Measurements from ENCODE around the gene PFN2.
A peak's percentile ranks its signal among the peaks of the same experiment; 100 is the strongest.
"Not testable (repeated sequence)": the region's sequence is repeated elsewhere in the genome, so short reads cannot be mapped to it uniquely, and the experiment has no call there.

The PFN2 gene

DNA sequence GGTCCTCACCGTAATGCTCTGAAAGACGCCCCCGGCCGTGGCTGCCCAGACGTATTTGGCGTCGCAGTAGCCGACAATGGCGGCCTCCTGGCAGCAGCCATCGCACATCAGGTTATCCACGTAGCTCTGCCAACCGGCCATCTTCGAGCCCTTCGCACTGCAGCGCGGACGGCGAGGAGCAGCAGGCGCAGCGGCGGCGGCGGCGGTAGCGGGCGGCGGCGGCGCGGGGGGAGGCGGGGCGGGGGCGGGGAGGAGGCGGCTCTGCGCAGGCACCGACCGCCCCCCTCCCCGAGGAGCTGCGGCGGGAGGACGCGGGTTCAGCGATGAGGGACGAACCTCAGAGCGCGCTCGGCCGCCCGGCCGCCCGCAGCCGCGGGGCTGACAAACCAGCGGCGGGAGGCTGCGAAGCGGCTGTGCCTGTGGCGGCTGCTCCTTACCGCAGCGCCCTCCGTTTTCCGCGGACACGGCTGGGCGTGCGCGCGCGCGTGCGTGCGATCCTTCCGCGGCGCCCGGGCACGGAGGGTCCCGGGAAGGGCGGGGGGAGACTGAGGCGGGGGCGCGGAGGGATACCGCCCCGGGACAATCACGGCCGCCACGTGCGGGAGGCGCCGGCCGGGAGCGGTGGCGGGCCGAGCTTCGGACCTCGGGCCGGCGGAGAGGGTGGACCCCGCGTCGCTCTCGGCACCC lies at the start of gene PFN2:
PFN2 (minus strand) TSS at position 180 of the 687 bp plus-strand sequence; CDS start at position 141, 39 bp downstream.
- DNase-seq: peak in 1 of 2 donors; percentile 42

GRCh38 chr3:150015901-150016300 lies 45.2 kb upstream of the PFN2 start:
- DNase-seq: no peak

GRCh38 chr3:150014782-150015181 lies 44.1 kb upstream of the PFN2 start:
- DNase-seq: no peak

DNA sequence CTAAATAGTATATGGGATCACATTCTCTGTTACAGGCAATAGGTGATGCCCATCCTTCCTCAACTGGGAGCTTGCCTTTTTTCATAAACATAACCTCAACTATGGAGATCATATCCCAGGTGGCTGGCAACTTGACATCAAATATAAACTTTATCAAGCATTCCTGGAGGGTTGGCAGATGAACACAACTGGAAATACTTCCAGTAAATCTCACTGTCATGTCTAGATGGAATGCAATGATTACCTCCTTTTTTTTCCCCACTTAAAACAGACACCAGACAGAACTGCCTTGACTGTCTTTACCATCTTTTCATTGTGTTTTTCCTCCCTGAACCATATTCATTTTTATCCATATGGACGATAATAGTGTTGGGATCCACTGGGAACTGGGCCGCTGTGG lies 43.1 kb upstream of the PFN2 start:
- no peak for DNase-seq

DNA sequence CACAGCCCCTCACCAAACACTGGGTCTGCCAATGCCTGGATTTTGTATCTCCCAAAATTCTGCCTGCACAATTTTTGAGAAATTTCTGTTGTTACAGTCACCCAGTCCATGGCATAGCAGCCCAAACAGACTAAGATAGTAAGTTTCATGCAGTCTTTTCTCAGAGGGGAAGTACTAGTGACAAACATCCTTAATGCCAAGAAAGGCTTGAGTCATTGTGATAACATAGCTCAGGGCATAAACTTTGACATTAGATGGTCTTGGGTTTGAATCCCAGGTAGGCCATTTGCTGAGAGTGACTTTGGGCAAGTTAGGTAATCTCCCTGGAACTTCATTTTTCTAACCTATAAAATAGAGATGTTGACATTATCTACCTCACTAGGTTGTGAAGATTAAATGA lies 36.1 kb upstream of the PFN2 start:
- DNase-seq: no peak

- DNase-seq: no peak
These were observed 34.8 kb upstream of the PFN2 start for GRCh38 chr3:150005243-150006112.

GRCh38 chr3:150000641-150001040 lies 29.9 kb upstream of the PFN2 start:
- no peak for DNase-seq

- no peak for DNase-seq
These were observed 28.7 kb upstream of the PFN2 start for GRCh38 chr3:149999421-149999820.

- no peak for DNase-seq
These were observed 28.3 kb upstream of the PFN2 start for GRCh38 chr3:149998946-149999345.

GRCh38 chr3:149992416-149993058 lies 21.8 kb upstream of the PFN2 start:
- no peak for DNase-seq

DNA sequence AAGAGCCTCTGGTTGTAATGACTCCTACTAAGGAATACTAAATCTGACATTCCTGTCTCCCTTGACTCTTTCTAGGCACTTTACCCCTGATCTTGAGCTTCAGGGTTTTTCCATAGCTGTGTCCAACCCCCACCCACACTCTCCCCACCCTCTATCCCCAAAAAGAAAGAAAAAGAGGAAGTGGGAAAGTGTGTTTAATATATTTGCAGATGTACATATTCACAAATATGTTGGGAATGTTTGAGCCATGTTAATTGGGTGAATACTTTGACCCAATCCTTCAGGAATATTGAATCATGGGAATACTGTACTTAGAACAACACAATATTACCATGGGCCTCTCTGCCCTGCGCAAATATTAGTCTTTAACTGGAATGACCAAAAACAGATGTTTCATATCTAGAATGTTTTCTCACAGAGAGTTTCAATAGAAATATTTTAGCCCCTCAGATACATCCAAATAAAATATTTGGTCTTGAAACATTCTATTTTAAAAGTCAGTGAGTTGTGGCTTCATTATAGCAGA lies 19.8 kb upstream of the PFN2 start:
- no peak for DNase-seq

DNA sequence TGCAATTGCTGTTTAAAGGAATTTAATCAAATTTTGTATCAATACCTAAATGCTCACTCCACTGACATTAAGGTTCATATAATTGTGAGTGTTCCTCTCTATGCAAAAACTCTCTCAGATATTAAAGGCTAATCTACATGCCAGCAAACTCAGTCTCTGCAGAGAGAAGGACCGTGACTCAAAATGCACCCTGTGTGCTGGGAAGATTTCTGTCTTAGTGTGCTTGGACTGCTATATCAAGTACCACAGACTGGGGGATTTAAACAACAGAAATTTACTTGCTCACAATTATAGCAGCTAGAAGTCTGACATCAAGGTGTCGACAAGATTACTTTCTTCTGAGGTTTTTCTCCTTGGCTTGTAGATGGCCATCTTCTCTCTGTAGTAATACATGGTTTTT lies 18.6 kb upstream of the PFN2 start:
- DNase-seq: no peak

DNA sequence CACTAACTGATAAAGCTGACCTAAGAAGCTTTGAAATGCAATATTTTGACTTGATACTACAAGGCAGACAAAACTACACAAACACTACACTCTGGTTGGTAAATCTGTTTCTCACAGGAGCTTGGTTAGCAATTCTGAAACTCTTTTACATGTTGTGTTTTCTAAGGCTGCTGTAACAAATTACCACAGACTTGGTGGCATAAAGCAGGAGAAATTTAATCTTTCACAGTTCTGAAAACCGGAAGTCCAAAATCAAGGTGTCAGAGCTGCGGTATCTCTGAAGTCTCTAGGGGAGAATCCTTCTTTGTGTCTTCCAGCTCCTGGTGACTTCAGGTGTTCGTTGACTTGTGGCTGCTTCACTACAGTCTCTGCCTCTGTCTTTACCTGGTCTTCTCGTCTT lies 12.9 kb upstream of the PFN2 start:
- no peak for DNase-seq

GRCh38 chr3:149983053-149983452 lies 12.4 kb upstream of the PFN2 start:
- not testable (repeated sequence) for DNase-seq

- not testable (repeated sequence) for DNase-seq
These were observed 11.3 kb upstream of the PFN2 start for GRCh38 chr3:149981979-149982378.

DNA sequence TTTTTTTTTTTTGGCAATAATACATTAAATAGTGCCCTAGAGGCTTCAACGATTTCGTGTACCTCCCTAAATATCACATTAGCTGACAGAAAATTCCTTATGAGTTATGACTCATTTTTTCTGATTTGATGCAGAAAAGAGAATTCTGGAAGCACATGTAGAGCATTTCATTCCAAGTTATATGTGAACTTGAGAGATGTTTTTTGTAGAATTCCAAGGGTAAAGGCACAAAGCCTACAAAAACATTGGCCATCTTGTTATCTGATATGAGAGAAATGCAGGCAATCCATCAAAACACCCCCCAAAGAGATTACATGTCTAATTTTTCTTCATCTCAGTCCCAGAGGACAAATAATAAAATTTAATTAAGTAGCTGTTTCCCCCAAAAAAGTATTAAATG lies 6.7 kb upstream of the PFN2 start:
- no peak for DNase-seq

DNA sequence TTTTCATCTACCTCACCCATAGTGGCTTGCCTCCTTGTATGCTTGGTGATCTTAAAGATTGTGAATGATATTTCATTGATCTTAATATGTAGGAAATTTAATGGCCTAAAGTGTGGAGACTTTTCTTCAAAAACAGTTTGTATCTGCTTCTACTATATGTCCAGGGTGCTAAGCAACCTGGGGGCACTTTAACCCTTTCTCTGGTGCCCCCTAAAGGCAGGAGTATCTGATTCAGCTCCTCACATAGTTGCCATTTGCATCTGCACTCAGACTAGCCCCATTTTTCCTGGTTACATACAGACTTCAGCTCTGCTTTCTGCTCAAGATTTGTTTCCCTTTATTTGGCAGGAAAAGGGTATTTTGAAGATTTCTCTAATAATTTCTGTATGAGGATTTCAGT lies 5.2 kb upstream of the PFN2 start:
- DNase-seq: no peak

GRCh38 chr3:149971403-149972075 lies 844 bp upstream of the PFN2 start:
- no peak for DNase-seq

DNA sequence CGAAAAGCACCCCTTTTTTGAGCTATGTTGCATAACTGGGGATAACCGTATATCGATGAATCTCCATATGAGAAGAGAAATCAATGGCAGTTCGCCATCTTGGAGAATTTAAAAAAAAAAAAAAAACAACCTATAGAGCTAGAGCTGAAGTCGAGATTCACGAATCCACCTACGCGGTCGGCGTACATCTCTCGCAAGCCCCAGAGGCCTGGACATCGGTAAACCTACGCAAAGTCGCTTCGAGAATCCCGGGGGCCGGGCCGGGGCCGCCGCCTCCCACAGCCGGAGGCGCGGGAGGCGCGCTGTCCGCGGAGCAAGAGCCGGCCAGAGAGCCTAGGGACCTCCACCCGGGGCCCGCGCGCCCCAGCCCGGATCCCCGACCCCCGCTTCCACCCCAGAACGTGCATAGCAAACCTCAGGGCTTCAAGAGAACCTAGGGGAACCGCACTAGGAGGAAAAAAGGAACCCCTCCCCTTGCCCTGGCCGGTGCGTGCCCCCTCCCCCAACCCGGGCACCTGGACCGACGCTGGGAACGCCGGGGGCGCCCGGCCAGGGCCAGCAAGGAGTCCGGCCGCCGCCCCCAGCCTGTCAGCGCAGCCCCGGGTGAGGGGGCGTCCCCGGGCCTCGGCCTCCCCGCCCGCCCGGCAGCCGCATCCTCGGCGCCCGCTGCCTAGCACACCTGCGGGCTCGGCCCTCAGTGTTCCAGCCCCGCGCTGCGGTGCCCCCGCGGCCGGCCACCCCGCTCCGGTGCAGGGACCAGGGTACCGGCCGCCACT lies 567 bp downstream of the PFN2 start:
- peak in 1 of 2 donors; percentile 11 for DNase-seq

DNA sequence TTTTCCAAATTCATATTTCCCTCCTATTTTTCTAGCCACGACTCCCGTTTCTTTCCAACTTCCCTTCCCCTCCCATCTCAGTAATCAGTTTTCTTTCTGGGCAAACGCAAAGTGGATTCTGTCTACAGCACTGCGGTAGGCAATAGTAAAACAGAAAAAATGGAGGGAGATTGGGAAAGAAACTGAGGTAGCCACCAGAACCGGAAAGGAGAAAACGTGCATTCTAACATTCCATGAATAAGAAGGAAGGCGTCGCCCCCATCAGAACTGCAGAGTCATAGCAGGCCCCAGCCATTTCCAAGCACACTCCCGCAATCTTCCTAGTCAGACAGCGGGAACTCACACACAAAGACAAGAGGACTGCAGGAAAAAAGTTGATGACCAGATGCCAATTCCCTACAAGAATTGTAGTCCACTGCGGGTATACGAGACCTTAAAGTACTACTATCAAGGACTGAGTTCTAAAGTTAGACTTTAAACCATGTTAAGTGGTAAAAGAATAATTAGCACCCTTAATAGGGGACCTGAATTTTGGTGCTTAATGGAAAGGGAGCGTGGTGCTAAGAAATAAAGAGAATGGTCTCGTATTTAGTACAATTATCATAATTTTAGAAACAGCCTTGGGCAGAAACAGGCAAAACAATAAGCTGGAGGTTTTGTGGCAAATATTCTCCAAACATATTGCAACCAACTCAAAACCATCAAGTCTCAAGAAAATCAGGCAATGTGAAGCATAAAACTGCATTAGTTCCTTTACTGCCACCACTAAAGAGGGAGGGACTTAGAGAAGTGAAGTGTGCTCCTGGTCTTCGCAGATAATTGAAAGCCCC lies 1.4 kb downstream of the PFN2 start:
- DNase-seq: no peak

- DNase-seq: no peak
These were observed 2.5 kb downstream of the PFN2 start for GRCh38 chr3:149968216-149968615.
